Liver (tissue), 3 donors: Measurements from ENCODE around the gene ASB1.

Experiments used
- CTCF ChIP-seq: fragments of 150-350 bp; IDR thresholded peaks from 2 replicates; pipeline ENCODE4 v1.5.1; 2017; ENCODE audit warnings: improper control_type of control experiment, low read depth, low read length; ENCODE audit not compliant: missing input control
- JUND ChIP-seq, 2 donors: IDR thresholded peaks; 2 replicates each; pipeline ENCODE4 v1.6.1; 2016; ENCODE audit warnings: antibody characterized with exemption in 2 of 2
- REST ChIP-seq: IDR thresholded peaks from 2 replicates; pipeline ENCODE4 v1.6.1; 2016; ENCODE audit warnings: antibody characterized with exemption, mild to moderate bottlenecking
- TF ChIP-seq, protein P1 (sequence below): IDR thresholded peaks from 2 replicates; pipeline ENCODE4 v1.6.1; 2016; ENCODE audit warnings: antibody characterized with exemption
- donor health status: healthy.
- donor health status: healthy.

GRCh38 chr2:238467062-238467461, 40.3 kb downstream of the ASB1 start:
- TF ChIP-seq, protein P1, sequence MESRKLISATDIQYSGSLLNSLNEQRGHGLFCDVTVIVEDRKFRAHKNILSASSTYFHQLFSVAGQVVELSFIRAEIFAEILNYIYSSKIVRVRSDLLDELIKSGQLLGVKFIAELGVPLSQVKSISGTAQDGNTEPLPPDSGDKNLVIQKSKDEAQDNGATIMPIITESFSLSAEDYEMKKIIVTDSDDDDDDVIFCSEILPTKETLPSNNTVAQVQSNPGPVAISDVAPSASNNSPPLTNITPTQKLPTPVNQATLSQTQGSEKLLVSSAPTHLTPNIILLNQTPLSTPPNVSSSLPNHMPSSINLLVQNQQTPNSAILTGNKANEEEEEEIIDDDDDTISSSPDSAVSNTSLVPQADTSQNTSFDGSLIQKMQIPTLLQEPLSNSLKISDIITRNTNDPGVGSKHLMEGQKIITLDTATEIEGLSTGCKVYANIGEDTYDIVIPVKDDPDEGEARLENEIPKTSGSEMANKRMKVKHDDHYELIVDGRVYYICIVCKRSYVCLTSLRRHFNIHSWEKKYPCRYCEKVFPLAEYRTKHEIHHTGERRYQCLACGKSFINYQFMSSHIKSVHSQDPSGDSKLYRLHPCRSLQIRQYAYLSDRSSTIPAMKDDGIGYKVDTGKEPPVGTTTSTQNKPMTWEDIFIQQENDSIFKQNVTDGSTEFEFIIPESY = no peak
- no peak for TF ChIP-seq JUND (IDR thresholded peaks at IDR 0.05)
- no peak for TF ChIP-seq CTCF
- TF ChIP-seq REST = no peak
